T-helper 1 cell treated with Interleukin-12 subunit alpha and Interleukin-12 subunit beta and Interleukin-4 antibody, amounts not matched to agents 30 μg/mL and 1 μg/mL, for 36 hours (primary cell): Measurements from ENCODE around the gene NCL.

Experiments used
- H3K27ac Mint-ChIP-seq: one replicate; pipeline ENCODE4 v1.8.0; 2021; ENCODE audit warnings: mild to moderate bottlenecking, mixed read lengths
- H3K27me3 Mint-ChIP-seq: one replicate; pipeline ENCODE4 v1.8.0; 2021; ENCODE audit warnings: low read depth, mixed read lengths
- H3K36me3 Mint-ChIP-seq: one replicate; pipeline ENCODE4 v1.8.0; 2021; ENCODE audit warnings: low read depth, mixed read lengths
- H3K4me1 Mint-ChIP-seq: one replicate; pipeline ENCODE4 v1.8.0; 2021; ENCODE audit warnings: low read depth, mixed read lengths
- H3K4me3 Mint-ChIP-seq: one replicate; pipeline ENCODE4 v1.8.0; 2021; ENCODE audit warnings: mild to moderate bottlenecking, moderate library complexity, mixed read lengths
- H3K9me3 Mint-ChIP-seq: one replicate; pipeline ENCODE4 v1.8.0; 2021; ENCODE audit warnings: mixed read lengths

The NCL gene

GRCh38 chr2:231429901-231430300, 34.4 kb downstream of the NCL start:
- no peak overlapping the region for H3K4me3 Mint-ChIP-seq
- H3K4me1 Mint-ChIP-seq: peaks cover 4% of the 10 kb centered on the region

GRCh38 chr2:231429152-231429551, 35.1 kb downstream of the NCL start:
- H3K36me3 Mint-ChIP-seq: peaks cover 10% of the 10 kb centered on the region
- H3K27ac Mint-ChIP-seq: no peak overlapping the region
- peaks cover 4% of the 10 kb centered on the region for H3K4me1 Mint-ChIP-seq
- peaks cover 4% of the 10 kb centered on the region for H3K27me3 Mint-ChIP-seq
- peaks cover 17% of the 10 kb centered on the region for H3K9me3 Mint-ChIP-seq
- H3K4me3 Mint-ChIP-seq: no peak overlapping the region

More at GRCh38 chr2:231429901-231430300, 34.4 kb downstream of the NCL start:
- Mint-ChIP-seq H3K27me3 (peaks cover 4% of the 10 kb centered on the region), H3K27ac (no peak overlapping the region), H3K36me3 (peaks cover 10% of the 10 kb centered on the region), H3K9me3 (peaks cover 17% of the 10 kb centered on the region)

DNA sequence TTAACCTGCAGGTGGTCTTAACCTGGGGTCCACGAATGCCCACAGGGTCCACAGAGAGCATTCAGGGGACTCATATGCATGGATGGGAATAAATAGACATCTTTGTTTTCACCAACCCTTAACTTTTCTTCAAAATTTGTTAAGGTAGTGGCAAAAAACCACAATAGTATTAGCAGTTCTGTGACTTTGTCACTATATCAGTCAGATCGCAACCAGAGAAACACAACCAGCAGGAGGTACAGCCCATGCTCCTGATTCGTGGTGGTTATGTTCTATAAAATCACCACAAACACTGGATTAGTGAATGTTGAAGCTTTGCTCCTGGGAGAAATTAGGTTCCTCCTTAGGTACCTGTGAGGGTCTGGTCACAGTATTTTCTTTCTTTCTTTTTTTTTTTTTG, 37.2 kb downstream of the NCL start:
- Mint-ChIP-seq H3K27ac (no peak overlapping the region), H3K36me3 (peaks cover 10% of the 10 kb centered on the region), H3K4me1 (peaks cover 4% of the 10 kb centered on the region), H3K9me3 (peaks cover 16% of the 10 kb centered on the region), H3K27me3 (peaks cover 4% of the 10 kb centered on the region), H3K4me3 (no peak overlapping the region)

DNA sequence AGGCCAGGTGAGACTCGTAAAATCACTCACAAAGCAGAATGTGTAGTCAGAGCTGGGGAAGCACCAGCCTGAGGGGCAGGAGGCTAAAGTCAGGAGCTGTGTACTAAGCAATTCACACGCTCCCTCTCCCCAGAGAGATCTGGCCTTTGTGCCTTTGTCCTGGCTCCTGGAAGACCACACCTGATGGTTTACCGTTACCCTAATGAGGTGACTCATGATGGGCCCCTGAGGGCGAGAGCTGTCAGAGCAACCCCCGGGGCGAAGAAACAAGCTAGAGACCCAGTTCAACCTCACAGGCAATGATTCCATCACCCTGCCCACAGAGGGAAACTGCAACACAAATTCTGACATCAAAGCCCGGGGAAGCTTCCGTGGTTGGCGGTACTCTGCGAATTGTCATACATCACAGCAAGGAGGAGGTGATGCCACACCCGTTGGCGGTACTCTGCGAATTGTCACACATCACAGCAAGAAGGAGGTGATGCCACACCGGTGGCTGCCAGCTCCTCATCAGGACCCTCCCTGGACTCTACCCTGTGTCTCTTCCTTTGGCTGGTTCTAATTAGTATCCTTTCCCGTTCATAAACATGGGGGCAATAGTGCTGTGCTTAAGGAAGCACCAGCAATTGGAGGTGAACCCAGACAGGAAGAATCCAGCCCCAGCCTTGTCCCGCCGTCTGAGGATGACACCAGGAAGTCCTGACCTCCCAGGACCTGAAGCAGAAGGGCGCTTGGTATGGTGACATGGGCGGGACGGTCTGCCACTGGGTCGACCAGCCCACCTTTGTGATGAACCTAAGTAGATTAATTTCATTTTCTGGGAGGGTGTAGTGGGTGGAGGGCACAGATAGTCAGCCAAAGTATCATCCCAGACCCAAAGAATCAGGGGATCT, 38.2 kb downstream of the NCL start:
- no peak overlapping the region for H3K4me3 Mint-ChIP-seq
- H3K36me3 Mint-ChIP-seq: peaks cover 3% of the 10 kb centered on the region
- peaks cover 4% of the 10 kb centered on the region for H3K4me1 Mint-ChIP-seq
- peak overlapping the region; percentile 69 for H3K27ac Mint-ChIP-seq
- H3K27me3 Mint-ChIP-seq: no peaks in the 10 kb centered on the region
- H3K9me3 Mint-ChIP-seq: peaks cover 5% of the 10 kb centered on the region

DNA sequence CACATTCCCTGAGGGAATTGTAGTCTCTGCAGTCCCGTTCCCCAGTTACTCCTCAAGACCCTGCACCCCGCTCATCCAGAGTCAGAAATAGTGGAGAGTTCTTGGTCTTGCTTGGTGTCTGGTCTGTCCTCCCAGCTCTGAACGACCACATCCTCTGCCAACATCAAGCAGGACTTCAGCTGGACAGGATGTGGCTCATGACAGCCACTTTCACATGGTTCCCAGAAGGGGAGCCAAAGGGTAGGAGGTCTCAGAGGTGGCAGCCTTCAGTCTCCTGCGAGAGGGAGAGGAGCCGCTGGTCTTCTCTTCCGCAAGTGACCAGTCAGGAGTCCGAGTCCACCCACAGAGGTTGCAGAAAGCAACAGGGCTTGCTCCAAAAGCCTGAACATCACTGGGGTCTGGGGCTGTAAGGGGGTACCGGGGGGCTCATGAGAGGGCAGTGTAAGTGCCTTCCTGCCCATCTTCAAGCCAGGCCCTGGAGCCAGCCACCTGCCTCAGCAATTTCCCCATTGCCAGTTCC, 38.9 kb downstream of the NCL start:
- Mint-ChIP-seq H3K27me3 (no peaks in the 10 kb centered on the region), H3K4me1 (peaks cover 4% of the 10 kb centered on the region), H3K27ac (no peak overlapping the region), H3K9me3 (no peaks in the 10 kb centered on the region), H3K4me3 (no peak overlapping the region), H3K36me3 (no peaks in the 10 kb centered on the region)

DNA sequence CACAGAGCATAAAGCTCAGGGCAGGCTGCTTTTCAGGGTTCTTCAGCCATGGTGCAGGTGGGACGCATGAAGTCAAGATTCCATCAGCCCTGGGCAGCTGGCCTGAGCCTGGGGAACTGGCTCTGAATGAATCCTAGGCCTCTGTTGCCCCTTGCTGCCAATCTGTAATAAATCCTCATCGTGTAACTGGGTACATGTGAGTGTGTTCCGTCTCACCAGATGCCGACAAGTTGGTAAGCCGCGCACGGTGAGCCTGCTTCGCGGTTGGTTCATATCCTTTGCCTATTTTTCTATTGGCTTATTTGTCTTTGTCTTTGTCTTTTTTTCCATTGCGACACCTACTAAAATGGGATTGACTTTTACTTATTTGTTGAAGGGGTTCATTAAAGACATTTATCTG, 41.1 kb downstream of the NCL start:
- no peak overlapping the region for H3K27ac Mint-ChIP-seq
- H3K27me3 Mint-ChIP-seq: no peaks in the 10 kb centered on the region
- H3K36me3 Mint-ChIP-seq: no peaks in the 10 kb centered on the region
- H3K4me3 Mint-ChIP-seq: no peak overlapping the region
- H3K4me1 Mint-ChIP-seq: peaks cover 4% of the 10 kb centered on the region
- no peaks in the 10 kb centered on the region for H3K9me3 Mint-ChIP-seq

- H3K4me1 Mint-ChIP-seq: peaks cover 4% of the 10 kb centered on the region
- H3K27me3 Mint-ChIP-seq: no peaks in the 10 kb centered on the region
- H3K9me3 Mint-ChIP-seq: no peaks in the 10 kb centered on the region
- no peak overlapping the region for H3K27ac Mint-ChIP-seq
- H3K36me3 Mint-ChIP-seq: no peaks in the 10 kb centered on the region
- no peak overlapping the region for H3K4me3 Mint-ChIP-seq
These were observed 42.2 kb downstream of the NCL start for GRCh38 chr2:231422056-231422455.

DNA sequence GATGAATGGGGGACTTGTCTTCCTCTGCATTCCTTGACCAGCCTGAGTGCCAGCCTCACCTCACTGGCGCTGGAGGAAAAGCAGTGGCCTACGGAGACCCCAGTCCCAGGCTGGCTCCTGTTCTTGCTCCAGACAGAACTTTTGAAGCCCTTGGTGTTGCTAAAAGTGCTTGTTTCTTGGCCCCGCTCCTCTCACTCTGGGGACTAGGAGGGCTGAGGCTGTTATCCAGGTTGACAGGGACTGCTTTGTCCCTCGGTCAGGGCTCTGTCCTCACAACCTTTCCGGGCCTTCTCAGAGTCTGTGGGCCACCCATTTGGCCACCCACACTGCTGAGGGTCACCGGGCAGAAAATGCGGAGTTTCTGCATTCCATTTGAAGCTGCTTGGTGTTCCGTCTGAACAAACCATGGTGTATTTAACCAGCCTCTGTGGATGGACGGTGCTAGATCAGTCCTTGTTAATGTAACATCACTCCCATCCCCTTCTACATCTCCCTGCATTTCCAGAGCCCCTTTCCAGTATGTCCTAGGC, 43.2 kb downstream of the NCL start:
- H3K27ac Mint-ChIP-seq: no peak overlapping the region
- no peaks in the 10 kb centered on the region for H3K36me3 Mint-ChIP-seq
- H3K27me3 Mint-ChIP-seq: no peaks in the 10 kb centered on the region
- peaks cover 4% of the 10 kb centered on the region for H3K4me1 Mint-ChIP-seq
- no peak overlapping the region for H3K4me3 Mint-ChIP-seq
- no peaks in the 10 kb centered on the region for H3K9me3 Mint-ChIP-seq

DNA sequence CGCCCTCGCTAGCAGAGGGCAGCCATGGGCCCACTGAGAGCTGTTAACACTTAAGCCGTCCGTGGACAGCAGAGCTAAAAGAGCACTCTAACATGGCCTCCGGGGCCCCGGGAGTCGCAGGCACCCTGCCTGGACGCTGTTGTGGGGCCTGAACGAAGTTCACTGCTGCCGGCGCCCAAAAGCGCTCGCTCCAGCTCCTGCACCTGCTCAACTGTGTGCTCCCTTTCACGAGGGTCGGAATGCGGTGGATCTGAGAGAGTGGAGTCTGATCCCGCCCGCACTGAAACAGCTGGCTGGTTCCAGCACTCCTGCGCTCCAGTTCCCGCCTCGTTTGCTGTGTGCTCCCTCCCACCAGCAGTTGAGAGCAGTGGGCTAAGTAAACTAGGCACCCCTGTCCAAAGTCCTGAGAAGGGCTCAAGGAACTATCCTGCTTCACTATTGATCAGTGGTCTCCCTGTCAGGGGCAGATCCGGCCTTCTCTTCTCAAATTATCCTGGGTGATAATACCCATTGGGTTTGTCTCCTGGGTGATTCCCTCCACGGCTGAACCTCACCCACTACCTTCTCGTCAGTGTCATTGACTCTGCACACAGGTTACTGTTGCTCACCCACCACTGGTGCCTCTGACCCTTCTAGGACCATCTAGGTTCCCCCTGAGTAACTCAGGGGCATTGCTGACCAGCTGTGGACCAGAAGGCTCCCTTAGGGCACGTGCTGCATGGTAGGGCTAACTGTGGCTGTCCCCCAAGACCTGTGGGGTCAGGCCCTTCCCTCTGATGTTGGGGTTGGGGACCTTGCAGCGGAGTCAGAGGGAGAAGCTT, 45.3 kb downstream of the NCL start:
- Mint-ChIP-seq H3K4me1 (peaks cover 2% of the 10 kb centered on the region), H3K27ac (no peak overlapping the region), H3K4me3 (no peak overlapping the region), H3K27me3 (peaks cover 13% of the 10 kb centered on the region), H3K9me3 (no peaks in the 10 kb centered on the region), H3K36me3 (no peaks in the 10 kb centered on the region)

- H3K9me3 Mint-ChIP-seq: peaks cover 8% of the 10 kb centered on the region
- peaks cover 44% of the 10 kb centered on the region for H3K27me3 Mint-ChIP-seq
- H3K36me3 Mint-ChIP-seq: peaks cover 6% of the 10 kb centered on the region
These were observed 49.3 kb downstream of the NCL start for GRCh38 chr2:231415029-231415428.

GRCh38 chr2:231413921-231414476, 50.3 kb downstream of the NCL start:
- Mint-ChIP-seq H3K9me3 (peaks cover 8% of the 10 kb centered on the region), H3K4me1 (peaks cover 2% of the 10 kb centered on the region), H3K27ac (no peak overlapping the region), H3K4me3 (no peak overlapping the region), H3K27me3 (peaks cover 45% of the 10 kb centered on the region), H3K36me3 (peaks cover 6% of the 10 kb centered on the region)

More at GRCh38 chr2:231415029-231415428, 49.3 kb downstream of the NCL start:
- Mint-ChIP-seq H3K27ac (no peak overlapping the region), H3K4me3 (no peak overlapping the region), H3K4me1 (peaks cover 2% of the 10 kb centered on the region)

- Mint-ChIP-seq H3K4me3 (no peak overlapping the region), H3K36me3 (peaks cover 6% of the 10 kb centered on the region), H3K4me1 (peaks cover 2% of the 10 kb centered on the region), H3K9me3 (peaks cover 8% of the 10 kb centered on the region), H3K27me3 (peaks cover 45% of the 10 kb centered on the region), H3K27ac (no peak overlapping the region)
These were observed 50.8 kb downstream of the NCL start for GRCh38 chr2:231413456-231413855.

DNA sequence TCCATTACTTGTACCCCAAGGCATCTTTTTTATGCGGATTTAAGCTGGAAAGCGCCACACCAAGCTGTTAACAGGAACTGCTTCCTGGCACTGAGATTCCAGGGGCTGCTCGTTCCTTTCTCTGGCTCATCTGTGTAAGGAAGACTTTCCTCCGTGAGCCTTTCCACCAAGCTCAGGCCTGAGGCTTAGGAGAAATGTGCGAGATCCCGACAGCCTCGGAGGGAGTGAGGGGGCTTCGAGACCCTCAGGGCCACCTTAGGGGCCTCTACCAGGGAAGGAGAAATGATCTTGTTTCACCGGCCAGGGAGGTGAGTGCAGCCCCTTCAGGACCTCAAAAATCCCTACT, 51.7 kb downstream of the NCL start:
- H3K9me3 Mint-ChIP-seq: peaks cover 8% of the 10 kb centered on the region
- H3K4me1 Mint-ChIP-seq: peaks cover 2% of the 10 kb centered on the region
- no peak overlapping the region for H3K4me3 Mint-ChIP-seq
- H3K36me3 Mint-ChIP-seq: peaks cover 6% of the 10 kb centered on the region
- H3K27me3 Mint-ChIP-seq: peaks cover 45% of the 10 kb centered on the region
- no peak overlapping the region for H3K27ac Mint-ChIP-seq

GRCh38 chr2:231411831-231412617, 52.3 kb downstream of the NCL start:
- Mint-ChIP-seq H3K27me3 (peaks cover 45% of the 10 kb centered on the region), H3K36me3 (peaks cover 6% of the 10 kb centered on the region), H3K4me1 (peaks cover 3% of the 10 kb centered on the region), H3K27ac (no peak overlapping the region), H3K9me3 (peaks cover 8% of the 10 kb centered on the region), H3K4me3 (no peak overlapping the region)
